OCI-LY3 (cell line): ENCODE data around the gene OR4N5.

Experiments
- EZH2phosphoT487 ChIP-seq: fragments of 200-600 bp; shearing (Covaris generic); IDR thresholded peaks from 2 replicates; pipeline ENCODE4 v1.6.1; 2018; ENCODE audit warnings: antibody characterized with exemption, mixed run types, low read depth
- TF ChIP-seq, protein P1 (sequence below): fragments of 200-600, 300-600 bp; sonication (generic); IDR thresholded peaks from 2 replicates; pipeline ENCODE4 v1.5.1; 2014; ENCODE audit warnings: antibody characterized with exemption, low read length, low read depth

DNA sequence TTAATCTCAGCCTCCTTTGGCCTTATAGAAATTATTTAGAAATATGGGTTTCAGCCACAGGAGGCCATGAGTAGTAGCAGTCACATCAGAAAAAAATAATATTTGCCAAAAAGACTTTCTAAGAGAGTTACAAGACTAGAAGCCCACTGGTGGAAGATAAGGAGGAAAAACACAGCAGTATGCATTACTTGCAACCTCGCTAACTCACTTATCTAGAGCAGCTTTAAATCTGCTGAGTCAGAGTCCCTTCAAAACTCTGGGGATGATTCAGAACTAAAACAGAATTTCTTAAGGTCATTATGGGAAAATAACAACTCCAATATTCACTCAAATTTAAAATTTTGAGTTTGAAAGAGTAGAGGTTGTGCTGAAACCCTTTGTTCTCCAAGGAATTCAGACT is 21.9 kb upstream of the OR4N5 start:
- TF ChIP-seq, protein P1, sequence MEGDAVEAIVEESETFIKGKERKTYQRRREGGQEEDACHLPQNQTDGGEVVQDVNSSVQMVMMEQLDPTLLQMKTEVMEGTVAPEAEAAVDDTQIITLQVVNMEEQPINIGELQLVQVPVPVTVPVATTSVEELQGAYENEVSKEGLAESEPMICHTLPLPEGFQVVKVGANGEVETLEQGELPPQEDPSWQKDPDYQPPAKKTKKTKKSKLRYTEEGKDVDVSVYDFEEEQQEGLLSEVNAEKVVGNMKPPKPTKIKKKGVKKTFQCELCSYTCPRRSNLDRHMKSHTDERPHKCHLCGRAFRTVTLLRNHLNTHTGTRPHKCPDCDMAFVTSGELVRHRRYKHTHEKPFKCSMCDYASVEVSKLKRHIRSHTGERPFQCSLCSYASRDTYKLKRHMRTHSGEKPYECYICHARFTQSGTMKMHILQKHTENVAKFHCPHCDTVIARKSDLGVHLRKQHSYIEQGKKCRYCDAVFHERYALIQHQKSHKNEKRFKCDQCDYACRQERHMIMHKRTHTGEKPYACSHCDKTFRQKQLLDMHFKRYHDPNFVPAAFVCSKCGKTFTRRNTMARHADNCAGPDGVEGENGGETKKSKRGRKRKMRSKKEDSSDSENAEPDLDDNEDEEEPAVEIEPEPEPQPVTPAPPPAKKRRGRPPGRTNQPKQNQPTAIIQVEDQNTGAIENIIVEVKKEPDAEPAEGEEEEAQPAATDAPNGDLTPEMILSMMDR: no peak
- TF ChIP-seq EZH2phosphoT487: no peak
